ENCODE measurements around the gene POPDC3.

- TF ChIP-seq EZH2 (IDR thresholded peaks at IDR 0.05; ENCODE audit: borderline replicate concordance, low read depth, low read length, severe bottlenecking) (no peak), CTCF (IDR thresholded peaks at IDR 0.05; ENCODE audit: borderline replicate concordance, extremely low read depth, low read length, poor library complexity, severe bottlenecking) (no peak)
These were observed 41.7 kb downstream of the POPDC3 start for GRCh38 chr6:105138141-105138540.
